ENCODE measurements around the gene PLEKHM3.

DNA sequence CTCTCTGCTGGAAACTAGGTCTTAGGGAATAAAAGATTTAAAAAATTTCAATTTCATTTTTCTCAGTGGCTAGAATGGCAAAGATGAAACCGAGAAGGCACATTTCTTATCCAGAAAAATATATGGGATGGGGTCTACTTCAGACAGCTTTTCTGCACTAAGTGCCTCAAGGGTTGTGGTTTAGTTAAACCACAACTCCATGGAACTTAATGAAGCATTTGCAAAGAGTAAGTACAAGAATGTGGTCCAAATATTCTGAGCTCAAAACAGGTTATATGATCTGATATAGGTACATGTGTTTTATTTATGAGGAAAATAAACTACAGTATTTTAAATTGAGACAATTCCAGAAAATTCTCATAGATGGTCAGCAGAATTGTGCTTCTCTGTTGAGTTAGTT, 153.8 kb downstream of the PLEKHM3 start:
- TF ChIP-seq, protein P1, sequence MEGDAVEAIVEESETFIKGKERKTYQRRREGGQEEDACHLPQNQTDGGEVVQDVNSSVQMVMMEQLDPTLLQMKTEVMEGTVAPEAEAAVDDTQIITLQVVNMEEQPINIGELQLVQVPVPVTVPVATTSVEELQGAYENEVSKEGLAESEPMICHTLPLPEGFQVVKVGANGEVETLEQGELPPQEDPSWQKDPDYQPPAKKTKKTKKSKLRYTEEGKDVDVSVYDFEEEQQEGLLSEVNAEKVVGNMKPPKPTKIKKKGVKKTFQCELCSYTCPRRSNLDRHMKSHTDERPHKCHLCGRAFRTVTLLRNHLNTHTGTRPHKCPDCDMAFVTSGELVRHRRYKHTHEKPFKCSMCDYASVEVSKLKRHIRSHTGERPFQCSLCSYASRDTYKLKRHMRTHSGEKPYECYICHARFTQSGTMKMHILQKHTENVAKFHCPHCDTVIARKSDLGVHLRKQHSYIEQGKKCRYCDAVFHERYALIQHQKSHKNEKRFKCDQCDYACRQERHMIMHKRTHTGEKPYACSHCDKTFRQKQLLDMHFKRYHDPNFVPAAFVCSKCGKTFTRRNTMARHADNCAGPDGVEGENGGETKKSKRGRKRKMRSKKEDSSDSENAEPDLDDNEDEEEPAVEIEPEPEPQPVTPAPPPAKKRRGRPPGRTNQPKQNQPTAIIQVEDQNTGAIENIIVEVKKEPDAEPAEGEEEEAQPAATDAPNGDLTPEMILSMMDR (IDR thresholded peaks at IDR 0.05; ENCODE audit: low read depth, low read length, missing input control), result no peak
- TF ChIP-seq, protein P2, sequence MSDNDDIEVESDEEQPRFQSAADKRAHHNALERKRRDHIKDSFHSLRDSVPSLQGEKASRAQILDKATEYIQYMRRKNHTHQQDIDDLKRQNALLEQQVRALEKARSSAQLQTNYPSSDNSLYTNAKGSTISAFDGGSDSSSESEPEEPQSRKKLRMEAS (IDR thresholded peaks at IDR 0.05), result no peak
- TF ChIP-seq RAD21 (IDR thresholded peaks at IDR 0.05) (no peak), HNF4G (IDR thresholded peaks at IDR 0.05) (no peak), NR2F2 (IDR thresholded peaks at IDR 0.05) (no peak), TAF1 (conservative IDR thresholded peaks at IDR 0.05) (no peak), YY1 (IDR thresholded peaks at IDR 0.05) (no peak), SP1 (IDR thresholded peaks at IDR 0.05) (no peak)
- TF ChIP-seq, protein P3, sequence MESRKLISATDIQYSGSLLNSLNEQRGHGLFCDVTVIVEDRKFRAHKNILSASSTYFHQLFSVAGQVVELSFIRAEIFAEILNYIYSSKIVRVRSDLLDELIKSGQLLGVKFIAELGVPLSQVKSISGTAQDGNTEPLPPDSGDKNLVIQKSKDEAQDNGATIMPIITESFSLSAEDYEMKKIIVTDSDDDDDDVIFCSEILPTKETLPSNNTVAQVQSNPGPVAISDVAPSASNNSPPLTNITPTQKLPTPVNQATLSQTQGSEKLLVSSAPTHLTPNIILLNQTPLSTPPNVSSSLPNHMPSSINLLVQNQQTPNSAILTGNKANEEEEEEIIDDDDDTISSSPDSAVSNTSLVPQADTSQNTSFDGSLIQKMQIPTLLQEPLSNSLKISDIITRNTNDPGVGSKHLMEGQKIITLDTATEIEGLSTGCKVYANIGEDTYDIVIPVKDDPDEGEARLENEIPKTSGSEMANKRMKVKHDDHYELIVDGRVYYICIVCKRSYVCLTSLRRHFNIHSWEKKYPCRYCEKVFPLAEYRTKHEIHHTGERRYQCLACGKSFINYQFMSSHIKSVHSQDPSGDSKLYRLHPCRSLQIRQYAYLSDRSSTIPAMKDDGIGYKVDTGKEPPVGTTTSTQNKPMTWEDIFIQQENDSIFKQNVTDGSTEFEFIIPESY (IDR thresholded peaks at IDR 0.05), result no peak
- TF ChIP-seq, protein P4, sequence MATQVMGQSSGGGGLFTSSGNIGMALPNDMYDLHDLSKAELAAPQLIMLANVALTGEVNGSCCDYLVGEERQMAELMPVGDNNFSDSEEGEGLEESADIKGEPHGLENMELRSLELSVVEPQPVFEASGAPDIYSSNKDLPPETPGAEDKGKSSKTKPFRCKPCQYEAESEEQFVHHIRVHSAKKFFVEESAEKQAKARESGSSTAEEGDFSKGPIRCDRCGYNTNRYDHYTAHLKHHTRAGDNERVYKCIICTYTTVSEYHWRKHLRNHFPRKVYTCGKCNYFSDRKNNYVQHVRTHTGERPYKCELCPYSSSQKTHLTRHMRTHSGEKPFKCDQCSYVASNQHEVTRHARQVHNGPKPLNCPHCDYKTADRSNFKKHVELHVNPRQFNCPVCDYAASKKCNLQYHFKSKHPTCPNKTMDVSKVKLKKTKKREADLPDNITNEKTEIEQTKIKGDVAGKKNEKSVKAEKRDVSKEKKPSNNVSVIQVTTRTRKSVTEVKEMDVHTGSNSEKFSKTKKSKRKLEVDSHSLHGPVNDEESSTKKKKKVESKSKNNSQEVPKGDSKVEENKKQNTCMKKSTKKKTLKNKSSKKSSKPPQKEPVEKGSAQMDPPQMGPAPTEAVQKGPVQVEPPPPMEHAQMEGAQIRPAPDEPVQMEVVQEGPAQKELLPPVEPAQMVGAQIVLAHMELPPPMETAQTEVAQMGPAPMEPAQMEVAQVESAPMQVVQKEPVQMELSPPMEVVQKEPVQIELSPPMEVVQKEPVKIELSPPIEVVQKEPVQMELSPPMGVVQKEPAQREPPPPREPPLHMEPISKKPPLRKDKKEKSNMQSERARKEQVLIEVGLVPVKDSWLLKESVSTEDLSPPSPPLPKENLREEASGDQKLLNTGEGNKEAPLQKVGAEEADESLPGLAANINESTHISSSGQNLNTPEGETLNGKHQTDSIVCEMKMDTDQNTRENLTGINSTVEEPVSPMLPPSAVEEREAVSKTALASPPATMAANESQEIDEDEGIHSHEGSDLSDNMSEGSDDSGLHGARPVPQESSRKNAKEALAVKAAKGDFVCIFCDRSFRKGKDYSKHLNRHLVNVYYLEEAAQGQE (IDR thresholded peaks at IDR 0.05), result no peak

Measured in liver (tissue), 3 donors.